Measurements from ENCODE around the gene FALEC.

FALEC gene

DNA sequence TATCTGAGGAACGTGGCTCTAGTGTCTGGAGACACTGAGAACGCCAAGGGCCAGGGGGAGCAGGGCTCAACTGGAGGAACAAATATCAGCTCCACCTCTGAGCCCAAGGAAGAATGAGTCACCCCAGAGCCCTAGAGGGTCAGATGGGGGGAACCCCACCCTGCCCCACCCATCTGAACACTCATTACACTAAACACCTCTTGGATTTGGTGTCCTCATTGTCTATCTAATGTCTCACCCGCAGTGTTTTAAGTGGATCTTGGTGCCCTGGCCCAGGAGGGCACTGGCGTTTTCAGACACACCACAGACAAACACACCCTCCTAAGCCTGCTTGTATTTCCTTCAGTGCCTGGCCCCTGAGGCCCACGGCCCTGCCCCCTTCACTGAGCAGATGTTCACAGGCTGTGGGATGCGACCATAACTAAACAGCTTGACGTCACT lies 2.2 kb upstream of the FALEC start:
- Histone ChIP-seq H3K36me3 (ENCODE audit: control insufficient read depth, low read depth, low read length) (no peaks in the 10 kb centered on the region), H3K27me3 (ENCODE audit: control insufficient read depth, insufficient read depth, low read length) (no peaks in the 10 kb centered on the region), H3K9ac (ENCODE audit: low read length) (no peak overlapping the region), H3K4me1 (ENCODE audit: control insufficient read depth, low read depth, low read length) (no peaks in the 10 kb centered on the region), H3K4me3 (ENCODE audit: low read length) (no peak overlapping the region), H3K27ac (ENCODE audit: low read length) (no peak overlapping the region), H3K9me3 (ENCODE audit: control insufficient read depth, low read depth, low read length) (no peaks in the 10 kb centered on the region)

DNA sequence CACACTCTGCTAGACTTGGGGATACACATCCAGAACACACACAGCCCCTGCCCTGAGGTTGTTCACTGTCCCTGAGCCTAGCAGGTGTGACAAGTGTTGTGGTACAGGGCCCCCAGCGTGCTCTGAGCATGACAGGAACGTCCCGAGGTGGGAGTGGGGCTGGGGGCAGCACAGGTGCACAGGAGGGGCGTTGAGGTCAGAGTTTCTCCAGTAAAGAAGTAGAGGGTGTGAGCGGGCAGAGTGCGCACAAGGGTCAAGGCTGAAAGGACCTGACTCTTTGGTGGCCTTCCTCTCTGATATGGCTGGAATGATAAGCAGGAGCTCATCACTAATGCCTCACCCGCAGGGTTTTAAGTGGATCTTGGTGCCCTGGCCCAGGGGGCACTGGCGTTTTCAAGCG lies 1.3 kb upstream of the FALEC start:
- H3K27ac ChIP-seq (ENCODE audit: low read length), result no peak overlapping the region
- no peaks in the 10 kb centered on the region for H3K4me1 ChIP-seq (ENCODE audit: control insufficient read depth, low read depth, low read length)
- no peaks in the 10 kb centered on the region for H3K9me3 ChIP-seq (ENCODE audit: control insufficient read depth, low read depth, low read length)
- no peaks in the 10 kb centered on the region for H3K36me3 ChIP-seq (ENCODE audit: control insufficient read depth, low read depth, low read length)
- no peak overlapping the region for H3K4me3 ChIP-seq (ENCODE audit: low read length)
- H3K27me3 ChIP-seq (ENCODE audit: control insufficient read depth, insufficient read depth, low read length), result no peaks in the 10 kb centered on the region
- no peak overlapping the region for H3K9ac ChIP-seq (ENCODE audit: low read length)

DNA sequence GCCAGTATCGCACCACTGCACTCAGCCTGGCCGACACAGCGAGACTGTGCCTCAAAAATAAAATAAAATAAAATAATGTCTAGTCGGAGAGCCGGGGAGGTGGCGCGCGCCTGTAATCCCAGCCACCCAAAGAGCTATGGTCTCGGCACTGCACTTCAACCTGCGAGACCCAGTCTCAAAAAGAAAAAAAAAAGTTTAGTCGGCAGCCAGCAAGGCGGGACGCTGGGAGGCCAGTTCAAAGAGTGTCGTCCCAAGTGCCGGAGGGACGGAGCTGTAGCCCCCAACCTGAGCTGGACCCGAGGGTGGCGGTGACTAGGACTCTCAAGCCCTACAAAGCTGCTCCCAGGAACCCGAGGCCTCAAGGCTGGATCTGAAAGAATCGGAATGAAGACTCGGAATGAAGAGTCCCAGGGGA lies 632 bp upstream of the FALEC start:
- Histone ChIP-seq H3K36me3 (ENCODE audit: control insufficient read depth, low read depth, low read length) (no peaks in the 10 kb centered on the region), H3K4me1 (ENCODE audit: control insufficient read depth, low read depth, low read length) (no peaks in the 10 kb centered on the region), H3K9ac (ENCODE audit: low read length) (peak overlapping the region; percentile 59), H3K4me3 (ENCODE audit: low read length) (peak overlapping the region; percentile 95), H3K27ac (ENCODE audit: low read length) (peak overlapping the region; percentile 49), H3K9me3 (ENCODE audit: control insufficient read depth, low read depth, low read length) (no peaks in the 10 kb centered on the region), H3K27me3 (ENCODE audit: control insufficient read depth, insufficient read depth, low read length) (no peaks in the 10 kb centered on the region)

DNA sequence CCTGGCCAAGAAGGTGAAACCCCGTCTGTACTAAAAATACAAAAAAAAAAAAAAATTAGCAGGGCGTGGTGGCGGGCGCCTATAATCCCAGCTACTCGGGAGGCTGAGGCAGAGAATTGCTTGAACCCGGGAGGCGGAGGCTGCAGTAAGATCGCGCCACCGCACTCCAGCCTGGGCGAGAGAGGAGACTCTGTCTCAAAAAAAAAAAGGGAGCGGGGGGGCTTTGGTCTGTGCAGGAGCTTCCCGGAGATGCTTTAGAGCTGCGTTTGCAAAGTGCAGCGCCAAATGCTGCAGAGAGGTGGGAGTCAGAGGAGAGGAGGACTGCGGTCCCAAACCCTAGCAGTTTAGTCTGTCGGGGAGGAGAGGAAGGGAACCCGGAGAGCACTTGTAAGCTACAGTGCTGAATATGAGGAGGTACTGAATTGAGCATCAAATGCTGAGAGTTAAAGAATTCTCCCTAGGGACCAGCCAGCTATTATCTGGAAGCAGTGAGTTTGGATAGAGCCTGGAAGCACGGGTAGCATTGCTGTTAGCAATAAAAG lies 569 bp downstream of the FALEC start:
- no peaks in the 10 kb centered on the region for H3K9me3 ChIP-seq (ENCODE audit: control insufficient read depth, low read depth, low read length)
- H3K27ac ChIP-seq (ENCODE audit: low read length), result no peak overlapping the region
- H3K27me3 ChIP-seq (ENCODE audit: control insufficient read depth, insufficient read depth, low read length), result no peaks in the 10 kb centered on the region
- H3K4me3 ChIP-seq (ENCODE audit: low read length), result peak overlapping the region; percentile 95
- peak overlapping the region; percentile 59 for H3K9ac ChIP-seq (ENCODE audit: low read length)
- no peaks in the 10 kb centered on the region for H3K36me3 ChIP-seq (ENCODE audit: control insufficient read depth, low read depth, low read length)
- H3K4me1 ChIP-seq (ENCODE audit: control insufficient read depth, low read depth, low read length), result no peaks in the 10 kb centered on the region

DNA sequence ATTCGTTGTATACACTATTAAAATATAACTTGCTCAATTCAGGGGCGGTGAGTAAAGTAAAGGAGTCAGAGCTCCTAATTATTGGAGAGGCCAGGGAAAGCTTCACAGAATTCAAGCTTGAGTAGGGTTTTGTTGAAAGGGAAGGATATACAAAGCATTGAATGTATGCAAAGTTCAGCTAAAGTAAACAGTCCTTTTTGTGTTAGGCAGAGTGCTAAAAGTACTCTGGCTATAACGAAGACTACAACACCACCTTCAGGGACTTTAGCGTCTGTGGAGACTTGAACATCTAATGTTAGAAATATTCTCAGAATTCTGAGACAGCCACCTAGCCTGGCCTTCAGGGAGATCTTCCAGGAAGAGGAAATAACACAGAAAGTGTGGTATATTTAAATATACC lies 1.1 kb downstream of the FALEC start:
- Histone ChIP-seq H3K27me3 (ENCODE audit: control insufficient read depth, insufficient read depth, low read length) (no peaks in the 10 kb centered on the region), H3K9me3 (ENCODE audit: control insufficient read depth, low read depth, low read length) (no peaks in the 10 kb centered on the region), H3K27ac (ENCODE audit: low read length) (no peak overlapping the region), H3K4me1 (ENCODE audit: control insufficient read depth, low read depth, low read length) (no peaks in the 10 kb centered on the region), H3K4me3 (ENCODE audit: low read length) (peak overlapping the region; percentile 95), H3K36me3 (ENCODE audit: control insufficient read depth, low read depth, low read length) (no peaks in the 10 kb centered on the region), H3K9ac (ENCODE audit: low read length) (no peak overlapping the region)

DNA sequence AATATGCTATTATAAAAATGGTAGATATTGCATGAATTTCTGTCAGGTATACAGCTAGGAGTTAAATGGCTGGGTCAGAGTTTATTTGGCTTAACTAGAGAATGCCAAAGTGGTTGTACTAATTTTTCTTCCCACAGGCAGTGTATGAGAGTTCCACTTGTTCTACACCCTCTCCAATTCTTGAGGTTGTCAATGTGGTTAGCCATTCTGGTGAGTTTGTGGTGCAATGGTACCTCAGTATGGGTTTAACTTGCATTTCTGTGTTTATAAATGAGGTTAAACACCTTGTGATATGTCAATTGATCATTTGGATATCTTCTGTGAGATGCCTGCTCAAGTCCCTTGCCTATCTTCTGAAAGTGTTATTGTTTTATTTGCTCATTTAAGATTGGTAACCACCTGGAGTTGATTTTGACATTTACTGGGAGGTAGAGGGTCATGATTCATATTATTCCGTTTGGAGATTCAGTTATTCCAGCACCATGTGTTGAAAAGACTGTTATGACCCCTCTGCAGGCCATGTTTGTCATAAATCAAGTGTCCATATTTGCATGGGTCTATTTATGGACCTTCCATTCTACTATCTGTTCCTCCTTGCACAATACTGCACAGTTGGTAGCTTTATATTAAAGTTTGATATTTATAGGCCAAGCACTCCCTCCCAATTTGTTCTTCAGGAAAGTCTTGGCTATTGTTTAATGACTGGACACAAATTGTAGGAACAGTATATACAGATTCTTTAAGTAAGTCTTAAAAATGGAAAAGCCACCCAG lies 5.8 kb downstream of the FALEC start:
- Histone ChIP-seq H3K27ac (ENCODE audit: low read length) (no peak overlapping the region), H3K36me3 (ENCODE audit: control insufficient read depth, low read depth, low read length) (no peaks in the 10 kb centered on the region), H3K4me3 (ENCODE audit: low read length) (no peak overlapping the region), H3K4me1 (ENCODE audit: control insufficient read depth, low read depth, low read length) (no peaks in the 10 kb centered on the region), H3K9me3 (ENCODE audit: control insufficient read depth, low read depth, low read length) (no peaks in the 10 kb centered on the region), H3K9ac (ENCODE audit: low read length) (no peak overlapping the region), H3K27me3 (ENCODE audit: control insufficient read depth, insufficient read depth, low read length) (no peaks in the 10 kb centered on the region)

DNA sequence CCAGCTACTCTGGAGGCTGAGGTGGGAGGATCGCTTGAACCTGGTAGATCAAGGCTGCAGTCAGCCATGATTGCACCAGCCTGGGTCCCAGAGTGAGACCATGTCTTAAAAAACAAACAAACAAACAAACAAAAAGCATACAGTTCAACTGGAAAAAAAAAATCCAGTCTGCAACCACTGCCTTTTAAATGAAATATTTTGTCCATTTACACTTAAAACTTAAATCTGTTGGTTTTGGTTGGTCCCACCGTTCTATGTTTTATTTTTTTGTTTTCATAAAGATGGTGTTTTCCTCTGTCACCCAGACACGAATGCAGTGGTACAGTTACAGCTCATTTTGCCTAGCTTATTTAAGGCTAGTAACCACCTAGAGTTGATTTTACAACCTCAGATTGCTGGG lies 9.8 kb downstream of the FALEC start:
- H3K36me3 ChIP-seq (ENCODE audit: control insufficient read depth, low read depth, low read length), result no peaks in the 10 kb centered on the region
- H3K4me1 ChIP-seq (ENCODE audit: control insufficient read depth, low read depth, low read length), result no peaks in the 10 kb centered on the region
- no peaks in the 10 kb centered on the region for H3K9me3 ChIP-seq (ENCODE audit: control insufficient read depth, low read depth, low read length)
- no peak overlapping the region for H3K27ac ChIP-seq (ENCODE audit: low read length)
- H3K9ac ChIP-seq (ENCODE audit: low read length), result no peak overlapping the region
- H3K27me3 ChIP-seq (ENCODE audit: control insufficient read depth, insufficient read depth, low read length), result no peaks in the 10 kb centered on the region
- no peak overlapping the region for H3K4me3 ChIP-seq (ENCODE audit: low read length)

DNA sequence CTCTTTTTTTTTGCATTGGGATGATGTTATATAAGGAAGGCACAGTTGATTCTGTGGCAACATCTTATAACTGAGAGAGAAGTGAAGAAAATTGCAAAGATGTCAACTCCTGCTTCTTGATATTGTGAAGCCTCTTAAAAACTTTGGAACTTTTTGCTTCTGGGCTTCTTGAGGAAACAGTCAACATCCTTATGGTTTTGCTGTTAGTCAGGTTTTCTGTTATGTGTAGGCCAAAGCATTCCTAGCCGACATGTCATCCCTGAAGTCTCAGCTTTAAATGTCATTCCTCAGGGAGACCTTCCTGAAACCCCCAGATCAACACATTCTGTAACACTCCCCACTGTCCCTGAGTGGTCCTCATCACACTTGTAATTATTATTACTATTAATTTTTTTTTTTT lies 12.6 kb downstream of the FALEC start:
- Histone ChIP-seq H3K27ac (ENCODE audit: low read length) (no peak overlapping the region), H3K9me3 (ENCODE audit: control insufficient read depth, low read depth, low read length) (no peaks in the 10 kb centered on the region)

DNA sequence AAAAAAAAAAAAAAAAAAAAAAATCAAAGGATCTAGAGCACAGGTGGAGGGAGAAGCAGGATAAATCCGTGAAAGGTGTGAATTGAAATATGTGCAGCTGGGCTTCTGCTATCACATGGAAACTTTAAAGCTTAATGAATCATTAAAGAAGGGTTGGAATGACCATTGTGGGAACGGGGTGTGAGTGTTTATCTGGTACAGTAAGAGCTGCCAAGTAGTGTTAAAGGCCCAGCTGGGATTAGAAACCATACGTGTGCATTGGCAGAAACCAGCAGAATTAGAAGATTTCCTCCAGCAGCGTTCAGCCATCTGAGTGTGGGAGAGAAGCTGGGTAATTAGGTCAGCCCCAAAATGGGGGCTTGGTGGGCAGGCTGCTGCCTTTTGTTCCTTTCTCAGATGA lies 13.5 kb downstream of the FALEC start:
- no peak overlapping the region for H3K9ac ChIP-seq (ENCODE audit: low read length)
- no peaks in the 10 kb centered on the region for H3K9me3 ChIP-seq (ENCODE audit: control insufficient read depth, low read depth, low read length)
- H3K27ac ChIP-seq (ENCODE audit: low read length), result no peak overlapping the region
- no peak overlapping the region for H3K4me3 ChIP-seq (ENCODE audit: low read length)
- H3K36me3 ChIP-seq (ENCODE audit: control insufficient read depth, low read depth, low read length), result no peaks in the 10 kb centered on the region
- no peaks in the 10 kb centered on the region for H3K27me3 ChIP-seq (ENCODE audit: control insufficient read depth, insufficient read depth, low read length)
- H3K4me1 ChIP-seq (ENCODE audit: control insufficient read depth, low read depth, low read length), result no peaks in the 10 kb centered on the region

More for the DNA sequence above, 12.6 kb downstream of the FALEC start:
- no peak overlapping the region for H3K4me3 ChIP-seq (ENCODE audit: low read length)
- H3K9ac ChIP-seq (ENCODE audit: low read length), result no peak overlapping the region
- H3K36me3 ChIP-seq (ENCODE audit: control insufficient read depth, low read depth, low read length), result no peaks in the 10 kb centered on the region
- no peaks in the 10 kb centered on the region for H3K27me3 ChIP-seq (ENCODE audit: control insufficient read depth, insufficient read depth, low read length)
- H3K4me1 ChIP-seq (ENCODE audit: control insufficient read depth, low read depth, low read length), result no peaks in the 10 kb centered on the region

DNA sequence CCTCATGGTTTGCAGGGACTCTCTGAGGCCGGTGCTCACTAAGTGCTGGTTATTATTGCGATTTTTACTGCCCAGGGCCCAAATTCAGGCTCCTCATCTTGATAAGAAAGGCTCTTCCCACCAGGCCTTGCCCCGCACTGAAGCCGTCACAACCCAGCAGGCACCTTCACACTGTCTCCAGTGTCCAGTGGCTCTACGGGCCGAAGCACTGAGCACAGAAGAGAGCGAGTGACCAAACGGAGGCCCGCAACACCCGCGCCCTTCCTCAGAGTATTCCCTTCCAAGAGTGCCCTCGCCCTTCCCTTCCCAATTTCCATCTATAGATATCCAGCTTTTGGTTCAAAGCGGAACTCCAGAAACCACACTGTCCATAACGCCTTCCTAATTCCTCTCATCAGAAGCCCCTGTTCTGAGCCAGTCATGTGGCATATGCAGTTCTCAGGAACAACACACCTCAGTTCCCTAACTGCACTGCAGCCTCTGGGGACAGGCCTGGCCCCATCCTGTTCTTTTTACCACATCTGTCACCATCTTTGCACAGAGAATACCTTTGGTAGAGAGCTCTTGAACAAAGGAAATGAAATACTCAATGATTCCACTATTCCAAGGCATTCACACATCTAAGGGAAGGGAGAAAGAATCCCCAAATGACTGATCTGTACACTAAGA lies 15.1 kb downstream of the FALEC start:
- Histone ChIP-seq H3K4me3 (ENCODE audit: low read length) (no peak overlapping the region), H3K27me3 (ENCODE audit: control insufficient read depth, insufficient read depth, low read length) (no peaks in the 10 kb centered on the region), H3K27ac (ENCODE audit: low read length) (no peak overlapping the region), H3K9me3 (ENCODE audit: control insufficient read depth, low read depth, low read length) (no peaks in the 10 kb centered on the region), H3K36me3 (ENCODE audit: control insufficient read depth, low read depth, low read length) (no peaks in the 10 kb centered on the region), H3K9ac (ENCODE audit: low read length) (no peak overlapping the region), H3K4me1 (ENCODE audit: control insufficient read depth, low read depth, low read length) (no peaks in the 10 kb centered on the region)

DNA sequence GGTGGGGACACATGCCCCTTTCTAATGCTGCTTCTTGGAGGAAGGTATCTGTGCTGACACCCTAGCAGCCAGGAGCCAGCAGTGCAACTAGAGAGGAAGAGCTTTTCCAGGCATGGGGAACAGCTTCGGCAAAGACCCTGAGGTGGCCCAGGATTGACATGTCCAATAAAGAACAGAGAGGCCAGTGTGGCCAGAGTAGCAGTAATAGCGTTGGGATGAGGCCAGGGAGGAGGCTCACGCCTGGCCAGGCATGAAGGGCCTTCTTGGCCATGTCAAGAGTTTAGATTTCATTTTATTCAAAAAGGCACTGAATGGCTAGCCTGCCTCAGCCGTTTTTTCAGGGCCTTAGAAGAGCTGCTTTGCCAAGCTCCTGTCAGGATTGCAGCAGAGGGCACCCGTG lies 17.3 kb downstream of the FALEC start:
- H3K4me3 ChIP-seq (ENCODE audit: low read length), result no peak overlapping the region
- no peaks in the 10 kb centered on the region for H3K27me3 ChIP-seq (ENCODE audit: control insufficient read depth, insufficient read depth, low read length)
- no peak overlapping the region for H3K9ac ChIP-seq (ENCODE audit: low read length)
- no peak overlapping the region for H3K27ac ChIP-seq (ENCODE audit: low read length)
- H3K4me1 ChIP-seq (ENCODE audit: control insufficient read depth, low read depth, low read length), result peaks cover under 1% of the 10 kb centered on the region
- no peaks in the 10 kb centered on the region for H3K9me3 ChIP-seq (ENCODE audit: control insufficient read depth, low read depth, low read length)
- H3K36me3 ChIP-seq (ENCODE audit: control insufficient read depth, low read depth, low read length), result no peaks in the 10 kb centered on the region

DNA sequence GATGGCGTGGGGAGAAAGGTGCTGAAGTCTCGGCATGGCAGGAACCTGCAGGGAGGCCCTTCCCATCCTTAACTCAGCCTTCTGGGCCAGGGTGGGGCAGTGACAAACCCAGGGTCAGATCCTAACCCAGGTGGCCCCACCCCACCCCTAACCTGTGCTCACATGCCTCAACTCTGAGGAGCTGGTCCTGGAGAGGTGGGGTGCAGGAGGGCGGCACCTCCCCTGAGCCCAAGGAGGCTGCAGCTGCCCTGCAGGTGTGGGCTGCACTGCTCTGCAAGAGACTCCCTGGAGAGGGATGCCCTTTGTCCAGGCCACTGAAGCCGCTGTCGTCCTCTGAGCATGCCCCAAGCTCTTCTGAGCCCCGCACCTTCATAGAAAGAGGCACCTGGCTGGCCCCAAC lies 18.4 kb downstream of the FALEC start:
- H3K9ac ChIP-seq (ENCODE audit: low read length), result no peak overlapping the region
- H3K36me3 ChIP-seq (ENCODE audit: control insufficient read depth, low read depth, low read length), result no peaks in the 10 kb centered on the region
- H3K27ac ChIP-seq (ENCODE audit: low read length), result no peak overlapping the region
- no peak overlapping the region for H3K4me3 ChIP-seq (ENCODE audit: low read length)
- H3K4me1 ChIP-seq (ENCODE audit: control insufficient read depth, low read depth, low read length), result peaks cover 8% of the 10 kb centered on the region
- no peaks in the 10 kb centered on the region for H3K9me3 ChIP-seq (ENCODE audit: control insufficient read depth, low read depth, low read length)
- no peaks in the 10 kb centered on the region for H3K27me3 ChIP-seq (ENCODE audit: control insufficient read depth, insufficient read depth, low read length)
